ENCODE measurements around the gene METTL14. TPM values are rescaled to one million over a fixed set of nuclear protein-coding genes. Genes with fewer than 3 reads are reported as not detected.

METTL14 gene
- total RNA-seq, 2 donors from 2014 or later, result 34.7 to 38.1 TPM

GRCh38 chr4:118727360-118727759 lies 42.2 kb downstream of the METTL14 start:
- no peak for TF ChIP-seq POLR2AphosphoS5 (IDR thresholded peaks at IDR 0.05)
- no peak for TF ChIP-seq POLR2A (IDR thresholded peaks at IDR 0.05)
- no peak for TF ChIP-seq CTCF (IDR thresholded peaks at IDR 0.05)
- no peak for DNase-seq (ENCODE audit: low spot score)
- H3K9me3 ChIP-seq, result no peaks in the 10 kb centered on the region
- intact Hi-C loops (cut with DNase I), result no loop called here
- WGBS, result 61% methylated on average over 1 of the region's 1 CpG
- no peaks in the 10 kb centered on the region for H3K36me3 ChIP-seq
- no peaks in the 10 kb centered on the region for H3K4me1 ChIP-seq (replicated peaks)
- no peak overlapping the region for H3K27ac ChIP-seq
- no peak overlapping the region for H3K4me3 ChIP-seq
- no peaks in the 10 kb centered on the region for H3K27me3 ChIP-seq (replicated peaks; ENCODE audit: insufficient read depth)

- no peak for DNase-seq (ENCODE audit: low spot score)
- no peak for TF ChIP-seq CTCF (IDR thresholded peaks at IDR 0.05)
- TF ChIP-seq POLR2AphosphoS5 (IDR thresholded peaks at IDR 0.05), result no peak
- no peak for TF ChIP-seq POLR2A (IDR thresholded peaks at IDR 0.05)
- intact Hi-C loops (cut with DNase I), result no loop called here
Measured at GRCh38 chr4:118729287-118730286, 44.4 kb downstream of the METTL14 start.

GRCh38 chr4:118730683-118731082 lies 45.5 kb downstream of the METTL14 start:
- intact Hi-C loops (cut with DNase I), result no loop called here
- TF ChIP-seq POLR2A (IDR thresholded peaks at IDR 0.05) (no peak), CTCF (IDR thresholded peaks at IDR 0.05) (no peak), POLR2AphosphoS5 (IDR thresholded peaks at IDR 0.05) (no peak)
- Histone ChIP-seq H3K4me1 (replicated peaks) (no peaks in the 10 kb centered on the region), H3K36me3 (no peaks in the 10 kb centered on the region), H3K27ac (no peak overlapping the region), H3K4me3 (no peak overlapping the region), H3K27me3 (replicated peaks; ENCODE audit: insufficient read depth) (no peaks in the 10 kb centered on the region), H3K9me3 (no peaks in the 10 kb centered on the region)
- no peak for DNase-seq (ENCODE audit: low spot score)

More at GRCh38 chr4:118729287-118730286, 44.4 kb downstream of the METTL14 start:
- WGBS, result 91% methylated on average over 6 of the region's 6 CpGs
- Histone ChIP-seq H3K4me1 (replicated peaks) (no peaks in the 10 kb centered on the region), H3K4me3 (no peak overlapping the region), H3K27ac (no peak overlapping the region), H3K9me3 (no peaks in the 10 kb centered on the region), H3K36me3 (no peaks in the 10 kb centered on the region), H3K27me3 (replicated peaks; ENCODE audit: insufficient read depth) (no peaks in the 10 kb centered on the region)

- H3K4me1 ChIP-seq (replicated peaks), result no peaks in the 10 kb centered on the region
- DNase-seq (ENCODE audit: low spot score), result no peak
- H3K36me3 ChIP-seq, result no peaks in the 10 kb centered on the region
- intact Hi-C loops (cut with DNase I), result no loop called here
- no peak for TF ChIP-seq CTCF (IDR thresholded peaks at IDR 0.05)
- TF ChIP-seq POLR2A (IDR thresholded peaks at IDR 0.05), result no peak
- TF ChIP-seq POLR2AphosphoS5 (IDR thresholded peaks at IDR 0.05), result no peak
- H3K4me3 ChIP-seq, result no peak overlapping the region
- 77% methylated on average over 3 of the region's 3 CpGs for whole genome bisulfite sequencing
- no peak overlapping the region for H3K27ac ChIP-seq
- no peaks in the 10 kb centered on the region for H3K9me3 ChIP-seq
- no peaks in the 10 kb centered on the region for H3K27me3 ChIP-seq (replicated peaks; ENCODE audit: insufficient read depth)
Measured at GRCh38 chr4:118732591-118733330, 47.6 kb downstream of the METTL14 start.

All from prostate gland (tissue), 2 donors.